Measurements from ENCODE around the gene UNC13D.

DNA sequence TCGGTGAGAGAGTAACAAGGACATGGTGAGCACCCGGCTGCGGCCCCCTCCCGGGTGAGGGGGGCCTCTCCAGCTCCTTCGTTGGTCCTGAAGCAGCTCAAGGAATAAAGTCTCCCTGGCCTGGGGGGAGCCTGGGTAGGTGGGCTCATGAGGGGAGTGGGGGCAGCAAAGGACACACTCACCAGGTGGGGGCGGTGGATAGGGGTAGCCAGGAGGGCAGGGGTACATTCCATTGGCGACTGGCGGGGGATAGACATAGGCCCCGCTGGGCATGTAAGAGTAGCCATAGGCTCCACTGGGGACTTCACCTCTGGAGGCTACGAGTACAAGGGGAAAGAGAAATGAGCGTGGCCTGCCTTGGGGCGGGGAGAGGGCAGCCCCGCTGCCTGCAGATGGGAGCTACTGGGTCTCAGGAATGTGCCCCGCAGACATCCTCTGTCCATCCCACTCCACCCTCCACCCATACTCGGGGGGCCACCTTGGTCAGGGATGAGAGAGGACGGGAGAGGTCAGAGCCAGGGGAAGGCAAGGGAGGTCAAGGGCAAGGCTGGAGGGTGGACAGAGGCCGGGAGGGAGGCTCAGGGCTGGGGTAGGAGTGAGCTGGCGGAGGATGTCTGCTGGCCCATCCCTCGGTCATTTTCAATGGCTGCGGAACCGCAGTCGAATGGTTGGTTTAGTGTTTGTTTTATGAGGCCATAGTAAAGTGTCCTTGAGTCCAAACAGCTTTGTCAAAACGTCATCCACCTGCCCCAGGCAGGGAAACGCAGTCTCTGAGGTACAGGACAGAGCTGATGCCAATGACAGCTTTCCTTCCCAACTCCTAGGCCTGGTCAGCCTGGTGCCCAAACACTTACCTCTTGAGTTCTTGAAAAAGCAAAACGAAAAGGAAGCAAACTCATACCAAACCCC lies 3.7 kb upstream of the UNC13D start:
- TF ChIP-seq, protein P1, sequence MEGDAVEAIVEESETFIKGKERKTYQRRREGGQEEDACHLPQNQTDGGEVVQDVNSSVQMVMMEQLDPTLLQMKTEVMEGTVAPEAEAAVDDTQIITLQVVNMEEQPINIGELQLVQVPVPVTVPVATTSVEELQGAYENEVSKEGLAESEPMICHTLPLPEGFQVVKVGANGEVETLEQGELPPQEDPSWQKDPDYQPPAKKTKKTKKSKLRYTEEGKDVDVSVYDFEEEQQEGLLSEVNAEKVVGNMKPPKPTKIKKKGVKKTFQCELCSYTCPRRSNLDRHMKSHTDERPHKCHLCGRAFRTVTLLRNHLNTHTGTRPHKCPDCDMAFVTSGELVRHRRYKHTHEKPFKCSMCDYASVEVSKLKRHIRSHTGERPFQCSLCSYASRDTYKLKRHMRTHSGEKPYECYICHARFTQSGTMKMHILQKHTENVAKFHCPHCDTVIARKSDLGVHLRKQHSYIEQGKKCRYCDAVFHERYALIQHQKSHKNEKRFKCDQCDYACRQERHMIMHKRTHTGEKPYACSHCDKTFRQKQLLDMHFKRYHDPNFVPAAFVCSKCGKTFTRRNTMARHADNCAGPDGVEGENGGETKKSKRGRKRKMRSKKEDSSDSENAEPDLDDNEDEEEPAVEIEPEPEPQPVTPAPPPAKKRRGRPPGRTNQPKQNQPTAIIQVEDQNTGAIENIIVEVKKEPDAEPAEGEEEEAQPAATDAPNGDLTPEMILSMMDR (IDR thresholded peaks at IDR 0.05): no peak
- TF ChIP-seq EP300 (IDR thresholded peaks at IDR 0.05): no peak
- no peak for TF ChIP-seq POLR2A (IDR thresholded peaks at IDR 0.05)
